ENCODE measurements around the gene SPAG16.

The SPAG16 gene

DNA sequence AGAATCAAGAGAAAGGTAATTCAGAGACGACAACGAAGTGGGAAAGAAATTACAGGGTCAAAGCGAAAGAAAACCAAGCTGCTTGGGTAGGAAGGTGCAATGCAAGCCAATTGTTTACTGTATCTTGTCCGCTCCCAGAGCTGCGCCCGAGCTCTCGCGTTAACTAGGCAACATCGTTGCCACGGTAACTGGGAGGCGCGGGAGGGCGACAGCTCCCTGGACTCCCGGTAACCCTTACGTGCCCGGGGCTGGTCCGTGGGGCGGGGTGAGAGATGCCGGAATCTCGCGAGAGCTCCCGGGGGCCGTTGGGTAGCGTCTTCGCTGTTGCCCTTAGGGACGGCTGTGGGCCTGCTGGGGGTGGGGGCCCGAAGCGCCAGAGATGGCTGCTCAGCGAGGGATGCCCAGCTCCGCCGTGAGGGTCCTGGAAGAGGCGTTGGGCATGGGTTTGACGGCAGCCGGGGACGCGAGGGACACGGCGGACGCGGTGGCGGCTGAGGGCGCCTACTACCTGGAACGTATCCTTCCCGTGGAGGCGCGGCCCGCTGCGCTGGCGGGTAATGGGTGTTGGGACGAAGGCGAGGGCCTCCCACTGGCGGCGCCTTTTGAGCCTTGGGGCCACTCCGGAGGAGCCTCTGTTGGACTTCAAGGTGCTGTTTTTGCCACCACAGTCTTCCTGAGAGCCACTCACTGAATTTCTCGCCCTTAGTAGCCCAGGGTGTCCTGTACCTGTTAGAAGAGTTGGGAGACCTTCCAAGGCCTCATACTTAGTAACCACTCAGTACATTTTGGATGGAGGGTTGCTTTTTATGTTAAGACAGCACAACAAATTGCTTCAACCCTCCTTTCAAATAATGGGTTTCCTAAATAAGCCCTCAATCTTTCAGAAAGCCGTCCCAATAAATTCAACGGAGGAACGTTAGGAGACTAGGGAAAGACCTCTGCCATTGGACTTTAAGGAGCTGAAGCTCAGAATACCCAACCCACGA is at the start of gene SPAG16:
Gene SPAG16, plus strand, starts transcription at position 360 of the 986 bp plus-strand sequence.
- no peaks in the 10 kb centered on the region for H3K27me3 ChIP-seq (ENCODE audit: insufficient read depth, low read depth)

DNA sequence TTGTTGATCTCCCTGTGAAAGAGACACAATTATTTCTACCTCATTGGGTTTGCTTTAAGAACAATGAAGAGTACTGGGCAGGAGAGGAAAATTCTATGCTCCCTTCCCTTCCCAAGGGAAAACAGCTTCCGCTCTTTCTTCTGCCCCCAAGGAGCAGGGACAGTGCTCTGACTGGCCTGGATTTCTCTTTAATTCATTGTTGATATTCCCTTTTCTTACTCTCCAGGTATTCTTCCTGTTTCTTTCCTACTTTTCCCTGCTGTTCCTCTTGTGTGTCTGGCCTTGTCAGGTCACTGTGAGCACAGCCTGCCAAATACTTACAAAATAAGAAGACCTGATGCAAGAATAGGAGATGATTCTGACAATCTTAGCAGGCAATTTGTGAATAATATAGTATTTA is 49.6 kb upstream of the SPAG16 start:
- no peaks in the 10 kb centered on the region for H3K79me2 ChIP-seq (ENCODE audit: insufficient read depth, low read depth)
- no peaks in the 10 kb centered on the region for H3K36me3 ChIP-seq (ENCODE audit: insufficient read depth)
- peak overlapping the region; percentile 59 for H3K4me2 ChIP-seq
- TF ChIP-seq, protein P1, sequence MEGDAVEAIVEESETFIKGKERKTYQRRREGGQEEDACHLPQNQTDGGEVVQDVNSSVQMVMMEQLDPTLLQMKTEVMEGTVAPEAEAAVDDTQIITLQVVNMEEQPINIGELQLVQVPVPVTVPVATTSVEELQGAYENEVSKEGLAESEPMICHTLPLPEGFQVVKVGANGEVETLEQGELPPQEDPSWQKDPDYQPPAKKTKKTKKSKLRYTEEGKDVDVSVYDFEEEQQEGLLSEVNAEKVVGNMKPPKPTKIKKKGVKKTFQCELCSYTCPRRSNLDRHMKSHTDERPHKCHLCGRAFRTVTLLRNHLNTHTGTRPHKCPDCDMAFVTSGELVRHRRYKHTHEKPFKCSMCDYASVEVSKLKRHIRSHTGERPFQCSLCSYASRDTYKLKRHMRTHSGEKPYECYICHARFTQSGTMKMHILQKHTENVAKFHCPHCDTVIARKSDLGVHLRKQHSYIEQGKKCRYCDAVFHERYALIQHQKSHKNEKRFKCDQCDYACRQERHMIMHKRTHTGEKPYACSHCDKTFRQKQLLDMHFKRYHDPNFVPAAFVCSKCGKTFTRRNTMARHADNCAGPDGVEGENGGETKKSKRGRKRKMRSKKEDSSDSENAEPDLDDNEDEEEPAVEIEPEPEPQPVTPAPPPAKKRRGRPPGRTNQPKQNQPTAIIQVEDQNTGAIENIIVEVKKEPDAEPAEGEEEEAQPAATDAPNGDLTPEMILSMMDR (conservative IDR thresholded peaks at IDR 0.05; ENCODE audit: low read depth, low read length): no peak
- H4K20me1 ChIP-seq (ENCODE audit: insufficient read depth): no peaks in the 10 kb centered on the region
- peak overlapping the region; percentile 86 for H3K27ac ChIP-seq
- H3K4me3 ChIP-seq (IDR thresholded peaks at IDR 0.05; ENCODE audit: insufficient read depth, low read depth, low read length): no peak overlapping the region
- H3K9ac ChIP-seq: no peak overlapping the region; the same call in 1 of the 2 replicates
- H2AFZ ChIP-seq (ENCODE audit: low read depth): peak overlapping the region; percentile 12
- H3K27me3 ChIP-seq (ENCODE audit: insufficient read depth, low read depth): no peaks in the 10 kb centered on the region
- peaks cover 89% of the 10 kb centered on the region for H3K4me1 ChIP-seq (ENCODE audit: low read depth, poor library complexity, severe bottlenecking)

More for the DNA sequence above, at the start of gene SPAG16:
- Histone ChIP-seq H3K9ac (peak within 1 kb of the TSS; percentile 68; the same call in 1 of the 2 replicates), H2AFZ (ENCODE audit: low read depth) (peak within 1 kb of the TSS; percentile 85), H3K36me3 (ENCODE audit: insufficient read depth) (no peaks in the 10 kb centered on the region), H4K20me1 (ENCODE audit: insufficient read depth) (no peaks in the 10 kb centered on the region), H3K4me3 (IDR thresholded peaks at IDR 0.05; ENCODE audit: insufficient read depth, low read depth, low read length) (peak within 1 kb of the TSS; percentile 60), H3K4me1 (ENCODE audit: low read depth, poor library complexity, severe bottlenecking) (peaks cover 10% of the 10 kb centered on the region), H3K4me2 (peak within 1 kb of the TSS; percentile 43), H3K27ac (peak within 1 kb of the TSS; percentile 53), H3K79me2 (ENCODE audit: insufficient read depth, low read depth) (no peaks in the 10 kb centered on the region)
- TF ChIP-seq, protein P1 (conservative IDR thresholded peaks at IDR 0.05; ENCODE audit: low read depth, low read length): no peak

DNA sequence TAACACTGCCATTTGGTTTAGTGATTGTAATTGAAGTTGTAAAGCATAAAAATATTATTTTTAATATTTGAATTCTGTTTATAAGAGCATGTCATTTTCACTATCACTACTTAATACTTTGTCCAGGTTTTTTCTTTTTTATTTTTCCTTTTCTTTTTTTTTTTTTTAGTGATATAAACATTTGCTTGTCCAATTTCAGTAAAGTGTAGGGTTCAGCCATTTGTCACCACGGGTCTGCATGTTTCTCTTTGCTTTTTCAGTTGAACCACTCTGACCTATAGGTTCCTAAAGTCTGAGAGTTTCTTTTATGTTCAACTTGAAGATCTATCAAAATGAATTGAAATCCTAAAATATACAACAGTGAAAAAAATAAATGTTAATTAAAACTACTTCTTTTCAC is 48.5 kb upstream of the SPAG16 start:
- H4K20me1 ChIP-seq (ENCODE audit: insufficient read depth): no peaks in the 10 kb centered on the region
- H3K4me2 ChIP-seq: peak overlapping the region; percentile 11; the same call in 1 of the 2 replicates
- no peak overlapping the region for H2AFZ ChIP-seq (ENCODE audit: low read depth)
- H3K36me3 ChIP-seq (ENCODE audit: insufficient read depth): no peaks in the 10 kb centered on the region
- H3K27me3 ChIP-seq (ENCODE audit: insufficient read depth, low read depth): no peaks in the 10 kb centered on the region
- no peak overlapping the region for H3K9ac ChIP-seq
- TF ChIP-seq, protein P1 (conservative IDR thresholded peaks at IDR 0.05; ENCODE audit: low read depth, low read length): no peak
- no peaks in the 10 kb centered on the region for H3K79me2 ChIP-seq (ENCODE audit: insufficient read depth, low read depth)
- no peak overlapping the region for H3K27ac ChIP-seq
- H3K4me1 ChIP-seq (ENCODE audit: low read depth, poor library complexity, severe bottlenecking): peaks cover 100% of the 10 kb centered on the region
- H3K4me3 ChIP-seq (IDR thresholded peaks at IDR 0.05; ENCODE audit: insufficient read depth, low read depth, low read length): no peak overlapping the region

DNA sequence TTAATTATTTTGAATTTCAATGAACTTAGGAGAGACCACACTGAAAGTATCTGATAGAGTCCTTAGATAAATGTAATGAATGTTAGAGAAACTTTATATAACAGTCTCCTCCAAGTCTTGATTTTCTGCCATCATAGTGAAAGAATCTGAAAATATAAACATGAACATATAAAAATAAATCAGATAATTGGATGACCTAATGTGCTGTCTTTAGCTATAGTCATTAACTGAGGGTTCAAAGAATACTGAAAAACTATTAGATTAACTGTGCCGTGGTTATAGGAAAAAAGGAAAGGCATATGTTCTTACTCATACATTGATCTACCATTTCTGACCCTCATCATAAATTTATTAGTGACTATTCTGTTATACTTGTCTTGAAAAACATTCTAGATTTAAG is 47.0 kb upstream of the SPAG16 start:
- Histone ChIP-seq H3K79me2 (ENCODE audit: insufficient read depth, low read depth) (no peaks in the 10 kb centered on the region), H3K4me1 (ENCODE audit: low read depth, poor library complexity, severe bottlenecking) (peaks cover 100% of the 10 kb centered on the region)

More for the DNA sequence above, 47.0 kb upstream of the SPAG16 start:
- no peaks in the 10 kb centered on the region for H3K27me3 ChIP-seq (ENCODE audit: insufficient read depth, low read depth)
- no peak overlapping the region for H3K4me2 ChIP-seq
- no peaks in the 10 kb centered on the region for H3K36me3 ChIP-seq (ENCODE audit: insufficient read depth)
- H3K27ac ChIP-seq: no peak overlapping the region
- no peak overlapping the region for H2AFZ ChIP-seq (ENCODE audit: low read depth)
- H3K4me3 ChIP-seq (IDR thresholded peaks at IDR 0.05; ENCODE audit: insufficient read depth, low read depth, low read length): no peak overlapping the region
- no peak overlapping the region for H3K9ac ChIP-seq
- TF ChIP-seq, protein P1 (conservative IDR thresholded peaks at IDR 0.05; ENCODE audit: low read depth, low read length): no peak
- H4K20me1 ChIP-seq (ENCODE audit: insufficient read depth): no peaks in the 10 kb centered on the region

Measured in KMS-11 (cell line).